Ectodermal cell (in vitro differentiated cells): ENCODE results near the gene FOXL3.

Source experiments
- H3K27ac ChIP-seq: 2 replicates; pipeline ENCODE4 v1.7.0; 2013; ENCODE audit warnings: mild to moderate bottlenecking, low read depth, low read length; ENCODE audit not compliant: insufficient read depth, poor library complexity, severe bottlenecking
- H3K27me3 ChIP-seq: 2 replicates; pipeline ENCODE4 v1.7.0; 2013; ENCODE audit warnings: mild to moderate bottlenecking, low read length; ENCODE audit not compliant: insufficient read depth, control insufficient read depth, poor library complexity, severe bottlenecking
- H3K36me3 ChIP-seq: one replicate; pipeline ENCODE4 v1.7.0; 2013; ENCODE audit warnings: low read length; ENCODE audit not compliant: control insufficient read depth, insufficient read depth
- H3K4me1 ChIP-seq: one replicate; pipeline ENCODE4 v1.7.0; 2013; ENCODE audit warnings: low read length; ENCODE audit not compliant: control insufficient read depth, insufficient read depth
- H3K4me3 ChIP-seq: 2 replicates; pipeline ENCODE4 v1.7.0; 2013; ENCODE audit warnings: low read depth, low read length, control low read depth; ENCODE audit not compliant: insufficient read depth
- H3K9me3 ChIP-seq: 2 replicates; pipeline ENCODE4 v1.7.0; 2013; ENCODE audit warnings: mild to moderate bottlenecking, low read length, moderate library complexity; ENCODE audit not compliant: control insufficient read depth
- WGBS, 2 experiments: methylation state at CpG; one replicate each; pipeline ENCODE4 v1.1.7; 2013; ENCODE audit warnings: missing lambda C conversion rate in 2 of 2; 5-methylcytosine and 5-hydroxymethylcytosine counted together

The FOXL3 gene

GRCh38 chr7:324011-324410 is 34.0 kb downstream of the FOXL3 start:
- H3K27me3 ChIP-seq, result no peaks in the 10 kb centered on the region
- H3K4me3 ChIP-seq, result no peak overlapping the region
- no peak overlapping the region for H3K27ac ChIP-seq
- WGBS, 2 experiments, result 89 to 92% methylated on average over 8 of the region's 8 CpGs
- H3K9me3 ChIP-seq, result no peaks in the 10 kb centered on the region
- H3K36me3 ChIP-seq, result no peaks in the 10 kb centered on the region
- no peaks in the 10 kb centered on the region for H3K4me1 ChIP-seq

GRCh38 chr7:325051-325798 is 35.3 kb downstream of the FOXL3 start:
- Histone ChIP-seq H3K27me3 (no peaks in the 10 kb centered on the region), H3K4me1 (no peaks in the 10 kb centered on the region), H3K27ac (no peak overlapping the region), H3K36me3 (no peaks in the 10 kb centered on the region), H3K9me3 (no peaks in the 10 kb centered on the region), H3K4me3 (no peak overlapping the region)
- 91 to 94% methylated on average over 20 of the region's 20 CpGs for WGBS, 2 experiments

- no peaks in the 10 kb centered on the region for H3K27me3 ChIP-seq
- no peak overlapping the region for H3K27ac ChIP-seq
- no peaks in the 10 kb centered on the region for H3K9me3 ChIP-seq
- H3K4me3 ChIP-seq, result no peak overlapping the region
- WGBS, 2 experiments, result 95 to 97% methylated on average over 11 of the region's 11 CpGs
- H3K36me3 ChIP-seq, result no peaks in the 10 kb centered on the region
- H3K4me1 ChIP-seq, result no peaks in the 10 kb centered on the region
Measured at GRCh38 chr7:325811-326210, 35.8 kb downstream of the FOXL3 start.

- WGBS, 2 experiments, result 94 to 96% methylated on average over 9 of the region's 9 CpGs
- no peaks in the 10 kb centered on the region for H3K9me3 ChIP-seq
- no peak overlapping the region for H3K4me3 ChIP-seq
- no peaks in the 10 kb centered on the region for H3K36me3 ChIP-seq
- H3K27ac ChIP-seq, result no peak overlapping the region
- no peaks in the 10 kb centered on the region for H3K27me3 ChIP-seq
- H3K4me1 ChIP-seq, result no peaks in the 10 kb centered on the region
Measured at GRCh38 chr7:326273-326672, 36.3 kb downstream of the FOXL3 start.

GRCh38 chr7:326809-327232 is 36.9 kb downstream of the FOXL3 start:
- 87 to 88% methylated on average over 6 of the region's 6 CpGs for WGBS, 2 experiments
- Histone ChIP-seq H3K4me1 (no peaks in the 10 kb centered on the region), H3K36me3 (no peaks in the 10 kb centered on the region), H3K9me3 (no peaks in the 10 kb centered on the region), H3K27me3 (no peaks in the 10 kb centered on the region), H3K4me3 (no peak overlapping the region), H3K27ac (no peak overlapping the region)

GRCh38 chr7:327233-327931 is 37.4 kb downstream of the FOXL3 start:
- H3K27ac ChIP-seq, result no peak overlapping the region
- H3K27me3 ChIP-seq, result no peaks in the 10 kb centered on the region
- no peaks in the 10 kb centered on the region for H3K9me3 ChIP-seq
- no peaks in the 10 kb centered on the region for H3K36me3 ChIP-seq
- no peaks in the 10 kb centered on the region for H3K4me1 ChIP-seq
- 92 to 93% methylated on average over 29 of the region's 29 CpGs for WGBS, 2 experiments
- no peak overlapping the region for H3K4me3 ChIP-seq

- 92 to 94% methylated on average over 22 of the region's 22 CpGs for WGBS, 2 experiments
- Histone ChIP-seq H3K9me3 (no peaks in the 10 kb centered on the region), H3K27me3 (no peaks in the 10 kb centered on the region), H3K4me3 (no peak overlapping the region), H3K36me3 (no peaks in the 10 kb centered on the region), H3K27ac (no peak overlapping the region), H3K4me1 (peaks cover 3% of the 10 kb centered on the region)
Measured at GRCh38 chr7:327991-328702, 38.2 kb downstream of the FOXL3 start.

- Histone ChIP-seq H3K27ac (no peak overlapping the region), H3K4me3 (no peak overlapping the region), H3K4me1 (peaks cover 9% of the 10 kb centered on the region), H3K9me3 (no peaks in the 10 kb centered on the region), H3K27me3 (no peaks in the 10 kb centered on the region), H3K36me3 (no peaks in the 10 kb centered on the region)
- WGBS, 2 experiments, result 94% methylated on average over 17 of the region's 18 CpGs
Measured at GRCh38 chr7:329691-330281, 39.8 kb downstream of the FOXL3 start.

- Histone ChIP-seq H3K9me3 (no peaks in the 10 kb centered on the region), H3K27me3 (no peaks in the 10 kb centered on the region), H3K36me3 (no peaks in the 10 kb centered on the region), H3K4me1 (peaks cover 9% of the 10 kb centered on the region), H3K27ac (no peak overlapping the region), H3K4me3 (no peak overlapping the region)
- WGBS, 2 experiments, result 82 to 83% methylated on average over 16 of the region's 16 CpGs
Measured at GRCh38 chr7:330511-331230, 40.7 kb downstream of the FOXL3 start.
